GM18498 (cell line): ENCODE data around the gene NDUFB2.
"Not testable (repeated sequence)": the region's sequence is repeated elsewhere in the genome, so short reads cannot be mapped to it uniquely, and the experiment has no call there.

ENCODE experiments used
- ATAC-seq: cut with Tn5 transposase; IDR thresholded peaks from one replicate; pipeline ENCODE4 v1.9.1; 2021; ENCODE audit warnings: mild to moderate bottlenecking, moderate library complexity; ENCODE audit not compliant: unreplicated experiment

The NDUFB2 gene

DNA sequence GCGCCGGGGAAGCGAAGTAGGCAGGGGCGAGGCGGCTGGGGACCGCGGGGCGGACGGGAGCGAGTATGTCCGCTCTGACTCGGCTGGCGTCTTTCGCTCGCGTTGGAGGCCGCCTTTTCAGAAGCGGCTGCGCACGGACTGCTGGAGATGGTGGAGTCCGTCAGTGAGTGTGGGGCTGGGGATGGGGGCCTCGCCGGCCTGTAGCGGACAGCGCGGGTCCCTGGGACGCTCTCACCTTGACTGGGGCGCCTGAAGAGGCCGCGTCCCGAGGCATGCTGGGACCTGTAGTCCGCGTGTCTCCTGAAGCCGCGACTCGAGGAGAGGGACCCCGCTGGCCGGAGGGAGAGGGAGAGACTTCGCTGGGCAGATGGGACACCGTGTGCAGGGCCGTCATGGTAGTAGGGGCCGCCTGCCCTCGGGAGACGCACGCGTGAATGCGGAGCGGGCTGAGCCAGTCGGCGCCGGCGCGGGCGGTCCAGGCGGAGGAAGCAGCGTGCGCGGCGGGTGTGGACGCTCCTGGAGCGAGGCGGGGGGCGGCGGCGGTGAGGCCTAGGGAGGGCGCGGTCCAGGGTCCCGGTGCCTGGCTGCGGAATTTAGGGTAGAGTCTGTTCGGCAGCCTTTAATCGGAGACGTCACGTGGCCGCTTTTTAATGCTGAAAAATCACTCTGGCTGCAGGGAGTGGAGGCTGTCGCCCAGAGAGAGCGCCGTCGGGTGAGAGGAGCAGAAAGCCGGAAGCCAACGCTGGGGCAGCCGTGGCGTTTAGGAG is at the start of gene NDUFB2:
TSS of gene NDUFB2 (plus strand) at position 29 of the 767 bp plus-strand sequence. CDS start at position 66, 37 bp downstream.
- peak; percentile 92 for ATAC-seq

DNA sequence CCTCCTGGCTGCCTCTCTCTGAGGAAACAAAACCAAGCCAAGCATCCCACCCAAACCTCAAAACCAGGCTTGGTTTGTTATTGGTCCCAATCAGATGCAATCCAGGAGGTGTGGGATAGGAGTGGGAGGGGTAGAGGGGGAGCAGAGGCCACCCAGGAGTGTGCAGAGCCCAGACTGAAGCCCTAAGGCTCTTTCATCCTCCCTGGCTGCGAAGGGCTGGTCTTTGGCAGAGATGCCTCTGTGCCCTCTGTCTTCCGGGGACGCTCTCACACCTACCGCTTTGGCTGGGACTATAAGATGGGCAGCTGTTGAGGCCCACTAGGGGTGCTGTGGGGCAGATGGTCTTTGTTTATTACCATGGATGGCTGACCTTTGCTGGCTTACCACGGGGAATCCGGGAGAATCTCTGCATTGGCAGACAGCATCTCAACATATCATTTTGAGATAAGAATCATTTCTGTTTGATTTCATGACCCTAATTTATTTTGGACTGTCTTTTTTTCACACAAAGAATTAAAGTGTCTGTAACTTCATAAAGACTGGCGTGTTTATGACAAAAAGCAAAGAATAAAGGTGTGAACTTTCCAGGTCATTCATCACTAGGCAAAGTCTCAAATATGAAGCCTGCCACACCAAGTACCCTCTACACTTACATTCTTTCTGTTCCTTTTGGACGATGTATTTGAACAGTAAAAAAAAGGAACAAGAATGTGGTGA is 49.4 kb upstream of the NDUFB2 start:
- peak; percentile 93 for ATAC-seq

- no peak for ATAC-seq
Observed at GRCh38 chr7:140649556-140650205, 46.8 kb upstream of the NDUFB2 start.

GRCh38 chr7:140650367-140650766 is 46.1 kb upstream of the NDUFB2 start:
- ATAC-seq: no peak

- ATAC-seq: no peak
Observed at GRCh38 chr7:140653319-140654108, 43.0 kb upstream of the NDUFB2 start.

- no peak for ATAC-seq
Observed at GRCh38 chr7:140654109-140654387, 42.5 kb upstream of the NDUFB2 start.

- ATAC-seq: no peak
Observed at GRCh38 chr7:140654661-140655060, 41.8 kb upstream of the NDUFB2 start.

DNA sequence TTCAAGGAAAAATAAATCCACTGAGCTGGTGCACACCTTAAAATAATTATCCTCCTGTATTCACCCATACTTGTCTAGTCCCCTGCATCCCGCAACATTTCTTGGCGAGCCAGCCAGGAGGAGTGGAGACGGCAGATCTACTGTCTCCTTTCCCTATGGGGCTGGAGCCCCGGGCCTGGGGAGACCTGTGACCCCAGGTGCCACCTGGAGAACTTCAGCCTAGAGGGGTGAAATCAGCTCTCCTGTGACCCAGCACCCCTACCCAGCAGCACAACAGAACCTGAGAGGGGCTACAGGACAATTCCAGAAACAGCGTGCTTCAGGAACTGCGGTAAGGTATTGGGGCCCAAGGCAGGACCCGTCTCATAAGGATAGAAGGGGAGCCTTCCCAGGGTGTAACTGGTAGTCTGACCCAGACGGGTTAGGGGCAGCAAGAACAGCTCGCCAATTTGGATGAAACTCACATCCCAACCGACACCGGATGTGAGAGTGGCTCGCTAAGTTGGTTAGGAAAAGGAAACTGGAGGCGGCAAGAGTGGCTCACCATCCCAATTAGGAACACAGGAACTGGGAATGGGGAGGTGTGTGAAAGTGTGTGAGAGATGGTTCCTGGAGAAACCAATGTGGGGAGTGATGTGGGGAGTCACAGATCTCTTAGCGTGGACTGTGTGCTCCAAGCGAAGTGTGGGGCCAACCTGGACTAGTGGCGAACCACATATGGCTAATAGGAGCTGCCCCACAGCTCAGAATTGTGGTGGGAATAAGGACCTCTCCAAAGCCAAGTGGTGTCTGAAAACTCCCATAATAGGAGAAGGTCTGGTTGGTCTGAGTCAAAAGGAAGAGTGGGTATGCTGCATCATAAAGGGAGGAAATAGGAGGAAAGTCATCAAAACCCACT is 40.7 kb upstream of the NDUFB2 start:
- no peak for ATAC-seq

DNA sequence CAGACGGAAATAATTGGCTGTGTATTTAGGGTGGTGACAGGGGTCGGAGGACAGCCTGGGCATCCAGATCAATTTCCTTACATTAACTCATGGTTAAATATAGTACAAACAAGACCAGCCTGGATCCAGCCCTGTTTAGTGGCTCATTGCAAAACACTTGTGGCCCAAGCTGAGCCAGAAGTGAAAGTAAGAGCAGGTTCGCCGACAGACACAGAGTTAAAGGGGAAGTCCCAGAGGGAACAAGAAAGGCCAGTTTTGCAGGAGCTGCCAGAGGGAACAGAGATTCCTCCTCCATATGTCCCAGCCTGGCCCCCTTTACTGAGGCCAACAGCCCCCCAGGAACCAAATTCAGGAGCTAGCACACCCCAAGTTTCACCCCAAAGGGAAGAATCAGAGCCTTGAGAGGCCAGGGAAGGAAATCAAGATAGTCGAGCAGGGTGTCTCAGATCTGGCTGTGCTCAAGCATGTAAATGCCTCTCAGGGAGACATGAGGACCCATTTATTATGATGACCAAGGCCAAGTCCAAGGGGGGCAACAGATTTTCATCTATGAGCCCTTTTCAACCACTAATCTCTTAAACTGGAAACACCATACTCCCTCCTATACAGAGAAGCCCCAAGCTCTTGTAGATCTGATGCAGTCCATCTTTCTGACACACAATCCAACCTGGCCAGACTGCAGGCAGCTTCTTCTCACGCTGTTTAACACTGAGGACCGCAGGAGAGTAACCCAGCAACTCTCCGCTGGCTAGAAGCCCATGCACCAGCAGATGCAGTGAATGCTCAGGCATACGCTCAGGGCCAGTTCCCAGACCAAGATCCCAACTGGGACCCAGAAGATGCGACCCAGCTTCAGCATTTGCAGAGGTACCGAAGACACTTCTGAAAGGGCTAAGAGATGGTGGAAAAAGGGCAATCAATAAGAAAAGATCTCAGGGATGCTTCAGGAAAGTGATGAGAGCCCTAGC is 39.7 kb upstream of the NDUFB2 start:
- ATAC-seq: peak; percentile 96

DNA sequence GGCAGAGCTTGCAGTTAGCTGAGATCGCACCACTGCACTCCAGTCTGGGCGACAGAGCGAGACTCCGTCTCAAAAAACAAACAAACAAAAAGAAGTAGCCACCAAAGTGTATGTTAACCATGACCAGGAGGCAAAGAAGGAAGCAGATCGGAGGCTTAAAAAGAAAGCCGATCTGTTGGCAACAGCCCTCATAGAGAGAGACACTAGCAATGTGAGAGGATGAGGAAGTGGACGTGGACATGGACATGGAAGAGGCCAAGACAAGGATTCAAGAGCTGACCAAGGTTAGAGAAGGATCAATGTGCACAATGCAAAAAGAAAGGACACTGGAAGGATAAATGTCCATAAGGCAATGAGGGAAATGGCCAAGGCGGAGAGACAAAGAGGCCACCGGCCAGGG is 38.6 kb upstream of the NDUFB2 start:
- no peak for ATAC-seq

DNA sequence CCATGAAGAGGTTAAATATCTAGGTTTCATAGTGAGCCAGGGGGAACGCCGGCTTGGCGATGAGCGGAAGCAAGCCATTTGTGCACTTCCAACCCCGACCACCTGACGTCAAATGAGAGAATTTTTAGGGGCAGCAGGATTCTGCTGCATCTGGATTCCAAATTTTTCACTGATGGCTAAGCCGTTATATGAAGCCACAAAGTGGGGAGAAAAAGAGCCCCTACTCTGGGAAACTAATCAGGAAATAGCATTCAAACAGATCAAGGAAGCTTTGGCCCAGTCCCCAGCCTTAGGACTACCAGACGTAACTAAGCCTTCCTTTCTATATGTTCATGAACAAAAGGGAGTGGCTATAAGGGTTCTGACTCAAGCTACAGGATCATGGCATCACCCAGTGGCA is 36.7 kb upstream of the NDUFB2 start:
- no peak for ATAC-seq

GRCh38 chr7:140661124-140661523 is 35.4 kb upstream of the NDUFB2 start:
- no peak for ATAC-seq

GRCh38 chr7:140662938-140663337 is 33.6 kb upstream of the NDUFB2 start:
- not testable (repeated sequence) for ATAC-seq

DNA sequence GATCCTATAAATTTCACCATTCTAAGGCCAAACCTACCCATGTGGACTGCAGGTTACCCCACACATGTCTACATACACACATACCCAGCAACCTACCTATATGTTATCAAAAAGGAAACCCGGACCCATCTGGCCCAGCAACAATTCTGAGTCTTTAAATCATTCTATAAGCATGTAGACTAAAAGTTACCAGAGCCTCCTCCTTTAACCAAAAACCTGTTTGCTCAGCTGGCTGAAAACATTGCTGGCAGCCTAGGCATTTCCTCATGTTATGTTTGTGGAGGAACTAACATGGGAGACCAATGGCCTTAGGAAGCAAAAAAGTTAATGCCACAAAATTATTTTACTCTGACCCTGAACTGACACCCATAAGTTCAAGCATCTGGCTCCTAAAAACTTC is 29.0 kb upstream of the NDUFB2 start:
- ATAC-seq: no peak

DNA sequence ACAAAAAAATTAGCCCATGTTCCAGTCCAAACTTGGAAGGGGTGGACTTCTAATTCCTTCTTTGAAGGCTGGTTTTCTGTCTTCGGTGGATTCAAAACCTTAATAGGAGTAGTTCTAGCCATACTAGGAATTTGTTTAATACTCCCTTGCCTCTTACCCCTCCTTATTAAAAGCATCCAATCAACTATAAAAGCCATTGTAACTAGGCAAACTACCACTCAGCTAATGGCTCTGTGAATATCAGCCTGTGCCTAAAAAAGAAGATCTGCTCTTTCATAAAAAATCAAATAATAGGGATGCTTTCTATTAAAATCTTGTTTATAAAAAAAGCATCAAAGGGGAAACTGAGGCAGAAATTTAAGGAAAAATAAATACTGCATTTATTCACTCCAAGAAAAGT is 27.9 kb upstream of the NDUFB2 start:
- ATAC-seq: no peak

GRCh38 chr7:140669352-140669751 is 27.2 kb upstream of the NDUFB2 start:
- ATAC-seq: no peak

DNA sequence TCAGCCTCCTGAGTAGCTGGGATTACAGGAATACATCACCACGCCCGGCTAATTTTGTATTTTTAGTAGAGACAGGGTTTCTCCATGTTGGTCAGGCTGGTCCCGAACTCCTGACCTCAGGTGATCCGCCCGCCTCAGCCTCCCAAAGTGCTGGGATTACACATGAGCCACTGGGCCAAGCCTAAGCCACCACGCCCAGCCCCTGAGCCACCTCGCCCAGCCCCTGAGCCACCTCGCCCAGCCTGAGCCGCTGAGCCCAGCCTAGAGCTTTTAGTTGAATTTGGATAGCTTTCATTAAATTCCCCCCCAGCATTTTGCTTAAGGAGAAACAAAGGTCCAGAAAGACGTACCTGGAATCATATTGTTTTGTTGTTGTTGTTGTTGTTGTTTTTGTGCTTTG is 26.6 kb upstream of the NDUFB2 start:
- not testable (repeated sequence) for ATAC-seq

DNA sequence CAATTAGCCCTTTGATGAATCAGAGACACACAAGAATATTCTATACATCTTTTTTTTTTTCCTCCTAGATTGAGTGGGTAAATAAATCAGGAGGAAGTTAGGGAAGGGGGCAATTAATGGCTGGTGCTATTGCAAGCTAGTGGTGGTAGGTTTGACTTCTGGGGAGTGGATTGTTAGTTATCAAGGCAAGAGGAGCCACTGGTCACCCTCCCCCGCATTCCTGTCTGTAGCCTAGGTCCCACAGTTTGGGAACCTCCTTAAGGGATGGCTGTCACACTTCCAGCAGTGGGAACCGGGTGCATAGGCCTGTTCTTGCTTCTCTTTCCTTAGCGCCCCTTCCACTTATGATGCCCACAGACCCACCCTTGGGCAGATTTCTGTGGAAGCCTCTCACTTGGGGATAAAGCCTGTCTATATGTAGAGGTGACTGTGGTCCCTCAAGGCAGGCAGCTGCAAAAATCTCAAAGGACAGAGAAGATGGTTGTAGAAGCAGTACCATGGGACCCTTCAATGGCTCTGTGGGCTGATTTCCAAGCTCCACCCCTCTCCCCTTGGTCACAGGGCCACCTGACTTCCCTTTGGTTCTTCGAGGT is 26.1 kb upstream of the NDUFB2 start:
- ATAC-seq: no peak

DNA sequence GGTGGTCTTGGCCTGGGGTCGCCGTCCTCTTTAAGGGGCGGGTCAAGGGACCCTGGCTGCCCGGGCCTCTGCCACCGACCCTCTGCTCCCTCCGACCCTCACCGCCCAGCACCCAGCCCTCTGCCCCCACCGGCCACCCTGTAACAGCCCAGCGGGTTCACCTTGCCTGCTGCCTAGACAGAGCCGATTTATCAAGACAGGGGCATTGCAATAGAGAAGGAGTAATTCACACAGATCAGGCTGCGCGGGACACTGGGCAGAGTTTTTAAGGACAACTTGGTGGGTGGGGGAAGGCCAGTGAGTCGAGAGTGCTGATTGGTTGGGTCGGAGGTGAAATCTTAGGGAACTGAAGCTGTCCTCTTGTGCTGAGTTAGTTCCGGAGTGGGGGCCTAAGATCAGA is 24.5 kb upstream of the NDUFB2 start:
- no peak for ATAC-seq
